ENCODE data around the gene RPS6KB2. TPM values are rescaled to one million over a fixed set of nuclear protein-coding genes. Genes with fewer than 3 reads are reported as not detected.

RPS6KB2 gene
- total and polyA plus RNA-seq, 9 of the 15 experiments (the other 6 are each of a cell fraction or from before 2014, with no cell fraction given): 0.42 to 122 (median 82.6) TPM

DNA sequence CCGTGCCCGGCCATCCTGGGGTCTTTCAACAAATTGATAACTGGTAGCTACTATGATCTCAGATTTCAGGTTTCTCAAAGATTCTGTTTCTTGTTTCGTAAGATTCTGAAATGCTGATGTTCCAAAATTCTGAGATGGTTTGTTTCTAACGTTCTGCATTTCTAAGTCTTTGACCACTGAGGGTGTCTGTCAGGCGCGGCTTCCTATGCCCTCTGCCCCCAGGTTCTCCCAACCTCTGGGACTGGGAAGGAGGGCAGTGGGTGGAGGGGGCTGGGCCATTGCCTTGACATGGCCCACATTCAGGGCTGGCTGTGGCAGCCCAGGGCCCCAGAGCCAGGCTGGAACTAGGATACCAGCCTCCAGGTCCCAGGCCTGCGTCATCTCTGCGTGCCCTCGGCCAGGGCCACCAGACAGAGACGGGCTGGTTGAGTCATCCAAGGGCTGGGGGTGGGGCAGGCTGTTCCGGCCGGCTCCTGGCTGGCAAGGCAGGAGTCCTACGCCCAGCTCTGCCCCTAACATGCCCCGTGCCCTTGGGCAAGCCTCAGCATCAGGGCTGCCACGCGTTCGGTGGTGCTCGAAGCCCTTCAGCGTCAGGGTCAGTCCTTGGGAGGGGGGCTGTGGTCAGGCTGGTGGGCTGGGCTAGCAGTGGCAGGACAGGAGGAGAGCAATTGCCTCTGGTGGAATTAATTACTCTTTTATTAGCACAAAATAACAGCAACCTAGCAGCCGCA lies 35.6 kb downstream of the RPS6KB2 start (continued):
- TF ChIP-seq, protein P1, sequence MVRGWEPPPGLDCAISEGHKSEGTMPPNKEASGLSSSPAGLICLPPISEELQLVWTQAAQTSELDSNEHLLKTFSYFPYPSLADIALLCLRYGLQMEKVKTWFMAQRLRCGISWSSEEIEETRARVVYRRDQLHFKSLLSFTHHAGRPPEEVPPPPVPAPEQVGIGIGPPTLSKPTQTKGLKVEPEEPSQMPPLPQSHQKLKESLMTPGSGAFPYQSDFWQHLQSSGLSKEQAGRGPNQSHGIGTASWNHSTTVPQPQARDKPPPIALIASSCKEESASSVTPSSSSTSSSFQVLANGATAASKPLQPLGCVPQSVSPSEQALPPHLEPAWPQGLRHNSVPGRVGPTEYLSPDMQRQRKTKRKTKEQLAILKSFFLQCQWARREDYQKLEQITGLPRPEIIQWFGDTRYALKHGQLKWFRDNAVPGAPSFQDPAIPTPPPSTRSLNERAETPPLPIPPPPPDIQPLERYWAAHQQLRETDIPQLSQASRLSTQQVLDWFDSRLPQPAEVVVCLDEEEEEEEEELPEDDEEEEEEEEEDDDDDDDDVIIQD (CRISPR knock-in tag; IDR thresholded peaks at IDR 0.05): no peak
- TF ChIP-seq ZNF175 (CRISPR knock-in tag; IDR thresholded peaks at IDR 0.05; ENCODE audit: low read depth) (0 out of 2 replicates have a peak, but pooled peaks have one; percentile 35), KLF10 (CRISPR knock-in tag; IDR thresholded peaks at IDR 0.05) (no peak), SRSF7 (optimal IDR thresholded peaks at IDR 0.05; ENCODE audit: low read depth, low read length) (no peak), ZNF224 (CRISPR knock-in tag; IDR thresholded peaks at IDR 0.05) (no peak), ZNF551 (CRISPR knock-in tag; IDR thresholded peaks at IDR 0.05) (no peak), SLC30A9 (CRISPR knock-in tag; IDR thresholded peaks at IDR 0.05) (no peak)
- TF ChIP-seq, protein P2, sequence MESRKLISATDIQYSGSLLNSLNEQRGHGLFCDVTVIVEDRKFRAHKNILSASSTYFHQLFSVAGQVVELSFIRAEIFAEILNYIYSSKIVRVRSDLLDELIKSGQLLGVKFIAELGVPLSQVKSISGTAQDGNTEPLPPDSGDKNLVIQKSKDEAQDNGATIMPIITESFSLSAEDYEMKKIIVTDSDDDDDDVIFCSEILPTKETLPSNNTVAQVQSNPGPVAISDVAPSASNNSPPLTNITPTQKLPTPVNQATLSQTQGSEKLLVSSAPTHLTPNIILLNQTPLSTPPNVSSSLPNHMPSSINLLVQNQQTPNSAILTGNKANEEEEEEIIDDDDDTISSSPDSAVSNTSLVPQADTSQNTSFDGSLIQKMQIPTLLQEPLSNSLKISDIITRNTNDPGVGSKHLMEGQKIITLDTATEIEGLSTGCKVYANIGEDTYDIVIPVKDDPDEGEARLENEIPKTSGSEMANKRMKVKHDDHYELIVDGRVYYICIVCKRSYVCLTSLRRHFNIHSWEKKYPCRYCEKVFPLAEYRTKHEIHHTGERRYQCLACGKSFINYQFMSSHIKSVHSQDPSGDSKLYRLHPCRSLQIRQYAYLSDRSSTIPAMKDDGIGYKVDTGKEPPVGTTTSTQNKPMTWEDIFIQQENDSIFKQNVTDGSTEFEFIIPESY (CRISPR knock-in tag; IDR thresholded peaks at IDR 0.05): no peak
- TF ChIP-seq, protein P3, sequence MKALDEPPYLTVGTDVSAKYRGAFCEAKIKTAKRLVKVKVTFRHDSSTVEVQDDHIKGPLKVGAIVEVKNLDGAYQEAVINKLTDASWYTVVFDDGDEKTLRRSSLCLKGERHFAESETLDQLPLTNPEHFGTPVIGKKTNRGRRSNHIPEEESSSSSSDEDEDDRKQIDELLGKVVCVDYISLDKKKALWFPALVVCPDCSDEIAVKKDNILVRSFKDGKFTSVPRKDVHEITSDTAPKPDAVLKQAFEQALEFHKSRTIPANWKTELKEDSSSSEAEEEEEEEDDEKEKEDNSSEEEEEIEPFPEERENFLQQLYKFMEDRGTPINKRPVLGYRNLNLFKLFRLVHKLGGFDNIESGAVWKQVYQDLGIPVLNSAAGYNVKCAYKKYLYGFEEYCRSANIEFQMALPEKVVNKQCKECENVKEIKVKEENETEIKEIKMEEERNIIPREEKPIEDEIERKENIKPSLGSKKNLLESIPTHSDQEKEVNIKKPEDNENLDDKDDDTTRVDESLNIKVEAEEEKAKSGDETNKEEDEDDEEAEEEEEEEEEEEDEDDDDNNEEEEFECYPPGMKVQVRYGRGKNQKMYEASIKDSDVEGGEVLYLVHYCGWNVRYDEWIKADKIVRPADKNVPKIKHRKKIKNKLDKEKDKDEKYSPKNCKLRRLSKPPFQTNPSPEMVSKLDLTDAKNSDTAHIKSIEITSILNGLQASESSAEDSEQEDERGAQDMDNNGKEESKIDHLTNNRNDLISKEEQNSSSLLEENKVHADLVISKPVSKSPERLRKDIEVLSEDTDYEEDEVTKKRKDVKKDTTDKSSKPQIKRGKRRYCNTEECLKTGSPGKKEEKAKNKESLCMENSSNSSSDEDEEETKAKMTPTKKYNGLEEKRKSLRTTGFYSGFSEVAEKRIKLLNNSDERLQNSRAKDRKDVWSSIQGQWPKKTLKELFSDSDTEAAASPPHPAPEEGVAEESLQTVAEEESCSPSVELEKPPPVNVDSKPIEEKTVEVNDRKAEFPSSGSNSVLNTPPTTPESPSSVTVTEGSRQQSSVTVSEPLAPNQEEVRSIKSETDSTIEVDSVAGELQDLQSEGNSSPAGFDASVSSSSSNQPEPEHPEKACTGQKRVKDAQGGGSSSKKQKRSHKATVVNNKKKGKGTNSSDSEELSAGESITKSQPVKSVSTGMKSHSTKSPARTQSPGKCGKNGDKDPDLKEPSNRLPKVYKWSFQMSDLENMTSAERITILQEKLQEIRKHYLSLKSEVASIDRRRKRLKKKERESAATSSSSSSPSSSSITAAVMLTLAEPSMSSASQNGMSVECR (CRISPR knock-in tag; IDR thresholded peaks at IDR 0.05): no peak; the same call in 1 of the 2 replicates
- TF ChIP-seq, protein P4, sequence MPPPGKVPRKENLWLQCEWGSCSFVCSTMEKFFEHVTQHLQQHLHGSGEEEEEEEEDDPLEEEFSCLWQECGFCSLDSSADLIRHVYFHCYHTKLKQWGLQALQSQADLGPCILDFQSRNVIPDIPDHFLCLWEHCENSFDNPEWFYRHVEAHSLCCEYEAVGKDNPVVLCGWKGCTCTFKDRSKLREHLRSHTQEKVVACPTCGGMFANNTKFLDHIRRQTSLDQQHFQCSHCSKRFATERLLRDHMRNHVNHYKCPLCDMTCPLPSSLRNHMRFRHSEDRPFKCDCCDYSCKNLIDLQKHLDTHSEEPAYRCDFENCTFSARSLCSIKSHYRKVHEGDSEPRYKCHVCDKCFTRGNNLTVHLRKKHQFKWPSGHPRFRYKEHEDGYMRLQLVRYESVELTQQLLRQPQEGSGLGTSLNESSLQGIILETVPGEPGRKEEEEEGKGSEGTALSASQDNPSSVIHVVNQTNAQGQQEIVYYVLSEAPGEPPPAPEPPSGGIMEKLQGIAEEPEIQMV (tag; conservative IDR thresholded peaks at IDR 0.05; ENCODE audit: low read depth): no peak
- TF ChIP-seq, protein P5, sequence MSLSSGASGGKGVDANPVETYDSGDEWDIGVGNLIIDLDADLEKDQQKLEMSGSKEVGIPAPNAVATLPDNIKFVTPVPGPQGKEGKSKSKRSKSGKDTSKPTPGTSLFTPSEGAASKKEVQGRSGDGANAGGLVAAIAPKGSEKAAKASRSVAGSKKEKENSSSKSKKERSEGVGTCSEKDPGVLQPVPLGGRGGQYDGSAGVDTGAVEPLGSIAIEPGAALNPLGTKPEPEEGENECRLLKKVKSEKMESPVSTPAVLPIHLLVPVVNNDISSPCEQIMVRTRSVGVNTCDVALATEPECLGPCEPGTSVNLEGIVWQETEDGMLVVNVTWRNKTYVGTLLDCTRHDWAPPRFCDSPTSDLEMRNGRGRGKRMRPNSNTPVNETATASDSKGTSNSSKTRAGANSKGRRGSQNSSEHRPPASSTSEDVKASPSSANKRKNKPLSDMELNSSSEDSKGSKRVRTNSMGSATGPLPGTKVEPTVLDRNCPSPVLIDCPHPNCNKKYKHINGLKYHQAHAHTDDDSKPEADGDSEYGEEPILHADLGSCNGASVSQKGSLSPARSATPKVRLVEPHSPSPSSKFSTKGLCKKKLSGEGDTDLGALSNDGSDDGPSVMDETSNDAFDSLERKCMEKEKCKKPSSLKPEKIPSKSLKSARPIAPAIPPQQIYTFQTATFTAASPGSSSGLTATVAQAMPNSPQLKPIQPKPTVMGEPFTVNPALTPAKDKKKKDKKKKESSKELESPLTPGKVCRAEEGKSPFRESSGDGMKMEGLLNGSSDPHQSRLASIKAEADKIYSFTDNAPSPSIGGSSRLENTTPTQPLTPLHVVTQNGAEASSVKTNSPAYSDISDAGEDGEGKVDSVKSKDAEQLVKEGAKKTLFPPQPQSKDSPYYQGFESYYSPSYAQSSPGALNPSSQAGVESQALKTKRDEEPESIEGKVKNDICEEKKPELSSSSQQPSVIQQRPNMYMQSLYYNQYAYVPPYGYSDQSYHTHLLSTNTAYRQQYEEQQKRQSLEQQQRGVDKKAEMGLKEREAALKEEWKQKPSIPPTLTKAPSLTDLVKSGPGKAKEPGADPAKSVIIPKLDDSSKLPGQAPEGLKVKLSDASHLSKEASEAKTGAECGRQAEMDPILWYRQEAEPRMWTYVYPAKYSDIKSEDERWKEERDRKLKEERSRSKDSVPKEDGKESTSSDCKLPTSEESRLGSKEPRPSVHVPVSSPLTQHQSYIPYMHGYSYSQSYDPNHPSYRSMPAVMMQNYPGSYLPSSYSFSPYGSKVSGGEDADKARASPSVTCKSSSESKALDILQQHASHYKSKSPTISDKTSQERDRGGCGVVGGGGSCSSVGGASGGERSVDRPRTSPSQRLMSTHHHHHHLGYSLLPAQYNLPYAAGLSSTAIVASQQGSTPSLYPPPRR (CRISPR knock-in tag; IDR thresholded peaks at IDR 0.05; ENCODE audit: borderline replicate concordance): no peak

Measured in K562 (cell line).